Upper lobe of right lung (tissue), 1 donor: ENCODE measurements around the gene TRAM2. TPM values are rescaled to one million over a fixed set of nuclear protein-coding genes. Genes with fewer than 3 reads are reported as not detected.

Experiments
- ATAC-seq: fragments of 200-7000 bp; cut with Tn5 transposase; one replicate; pipeline ENCODE4 v1.9.1; 2020; ENCODE audit warnings: mild to moderate bottlenecking, moderate library complexity
- DNase-seq: peaks from one replicate; pipeline ENCODE4 v3.0.0-alpha.2; 2020
- H3K27ac ChIP-seq: fragments of 200-600 bp; one replicate; pipeline ENCODE4 v1.8.0; 2022
- H3K27me3 ChIP-seq: fragments of 200-600 bp; one replicate; pipeline ENCODE4 v1.8.0; 2022; ENCODE audit warnings: mild to moderate bottlenecking
- H3K36me3 ChIP-seq: fragments of 200-600 bp; one replicate; pipeline ENCODE4 v1.8.0; 2022
- H3K4me1 ChIP-seq: fragments of 200-600 bp; one replicate; pipeline ENCODE4 v1.8.0; 2022
- H3K4me3 ChIP-seq: fragments of 200-600 bp; one replicate; pipeline ENCODE4 v1.8.0; 2022; ENCODE audit warnings: mild to moderate bottlenecking
- H3K9me3 ChIP-seq: fragments of 200-600 bp; one replicate; pipeline ENCODE4 v1.8.0; 2022
- CTCF ChIP-seq: fragments of 200-600 bp; IDR thresholded peaks from one replicate; pipeline ENCODE4 v1.8.0; 2022; ENCODE audit warnings: antibody characterized with exemption
- intact Hi-C: fragments of 100-400 bp; cut with DNase I; formaldehyde crosslinking; loops from one replicate; pipeline ENCODE4 v1.11.0; 2022
- total RNA-seq: library from RNA; stranded (reverse); fragmentation: NEBNext Ultra II Directional; extraction: Animal tissue kit (Norgen Biotek cat#: 25700); gene quantifications from one replicate; pipeline ENCODE4 v1.2.1, GENCODE V29; 2021
- donor health status: DM: no; HTN: yes; CAD: no; lungs with severe emphysema.

Gene TRAM2
- total RNA-seq, 1 donor from 2014 or later: 24.2 TPM

GRCh38 chr6:52591832-52592231, 15.0 kb upstream of the TRAM2 start:
- TF ChIP-seq CTCF: no peak
- Histone ChIP-seq H3K9me3 (no peaks in the 10 kb centered on the region), H3K36me3 (no peaks in the 10 kb centered on the region), H3K27ac (no peak overlapping the region), H3K4me1 (peaks cover 23% of the 10 kb centered on the region), H3K27me3 (no peaks in the 10 kb centered on the region), H3K4me3 (no peak overlapping the region)
- no peak for DNase-seq
- ATAC-seq: no peak
- intact Hi-C loops: loop anchor here (10.0 kb wide), 1 partner anchor 177 kb away; no protein-coding TSS in a partner anchor

GRCh38 chr6:52590152-52590891, 13.5 kb upstream of the TRAM2 start:
- intact Hi-C loops: loop anchor here (10.0 kb wide), 1 partner anchor 176 kb away; no protein-coding TSS in a partner anchor
- Histone ChIP-seq H3K4me3 (no peak overlapping the region), H3K27me3 (no peaks in the 10 kb centered on the region), H3K4me1 (peaks cover 18% of the 10 kb centered on the region), H3K27ac (no peak overlapping the region), H3K9me3 (no peaks in the 10 kb centered on the region), H3K36me3 (no peaks in the 10 kb centered on the region)
- ATAC-seq: no peak
- no peak for DNase-seq
- peak; percentile 7 for TF ChIP-seq CTCF

- Histone ChIP-seq H3K27me3 (no peaks in the 10 kb centered on the region), H3K9me3 (no peaks in the 10 kb centered on the region), H3K4me3 (no peak overlapping the region), H3K4me1 (peaks cover 8% of the 10 kb centered on the region), H3K27ac (no peak overlapping the region), H3K36me3 (no peaks in the 10 kb centered on the region)
- ATAC-seq (no peak), DNase-seq (no peak)
- no peak for TF ChIP-seq CTCF
- intact Hi-C loops: no loop called here
Observed at GRCh38 chr6:52588710-52589091, 11.8 kb upstream of the TRAM2 start.

GRCh38 chr6:52588087-52588709, 11.3 kb upstream of the TRAM2 start:
- Histone ChIP-seq H3K4me1 (peaks cover 8% of the 10 kb centered on the region), H3K4me3 (no peak overlapping the region), H3K9me3 (no peaks in the 10 kb centered on the region), H3K27ac (no peak overlapping the region), H3K27me3 (no peaks in the 10 kb centered on the region), H3K36me3 (no peaks in the 10 kb centered on the region)
- no peak for TF ChIP-seq CTCF
- intact Hi-C loops: no loop called here
- DNase-seq: no peak
- ATAC-seq: peak; percentile 47

GRCh38 chr6:52587001-52587400, 10.1 kb upstream of the TRAM2 start:
- H3K9me3 ChIP-seq: no peaks in the 10 kb centered on the region
- DNase-seq (no peak), ATAC-seq (no peak)
- no peaks in the 10 kb centered on the region for H3K36me3 ChIP-seq
- no peaks in the 10 kb centered on the region for H3K27me3 ChIP-seq
- H3K4me3 ChIP-seq: no peak overlapping the region
- no peak for TF ChIP-seq CTCF
- intact Hi-C loops: no loop called here
- H3K27ac ChIP-seq: no peak overlapping the region
- H3K4me1 ChIP-seq: peaks cover 8% of the 10 kb centered on the region
